Left lung (tissue), 14 donors: ENCODE measurements around the gene ATP6V1B1. TPM values are rescaled to one million over a fixed set of nuclear protein-coding genes. Genes with fewer than 3 reads are reported as not detected.

Experiments used
- ATAC-seq: fragments of 200-7000 bp; cut with Tn5 transposase; one replicate; pipeline ENCODE4 v1.9.1; 2020; ENCODE audit warnings: moderate library complexity
- DNase-seq, 4 donors: peaks; one replicate each; pipeline ENCODE4 v3.0.0-alpha.2; 2013 to 2020
- H3K27ac ChIP-seq, 2 donors: fragments of 200-600 bp; sonication (generic) in 1 of 2; one replicate each; pipeline versions ENCODE4 v1.5.0 to v1.8.0; 2020 to 2021
- H3K27me3 ChIP-seq, 2 donors: fragments of 200-600 bp; sonication (generic) in 1 of 2; one replicate each; pipeline versions ENCODE4 v1.5.0 to v1.8.0; 2020 to 2021
- H3K36me3 ChIP-seq, 2 donors: fragments of 200-600 bp; sonication (generic) in 1 of 2; one replicate each; pipeline versions ENCODE4 v1.5.0 to v1.8.0; 2020 to 2021
- H3K4me1 ChIP-seq, 2 donors: fragments of 200-600 bp; one replicate each; pipeline ENCODE4 v1.8.0; 2021
- H3K4me3 ChIP-seq, 2 donors: fragments of 200-600 bp; sonication (generic) in 1 of 2; one replicate each; pipeline versions ENCODE4 v1.5.0 to v1.8.0; 2020 to 2021; ENCODE audit warnings: mild to moderate bottlenecking in 1 of 2
- H3K9me3 ChIP-seq, 2 donors: fragments of 200-600 bp; sonication (generic) in 1 of 2; one replicate each; pipeline versions ENCODE4 v1.5.0 to v1.8.0; 2020 to 2021
- CTCF ChIP-seq, 2 donors: fragments of 200-600 bp; sonication (generic) in 1 of 2; IDR thresholded peaks; one replicate each; pipeline versions ENCODE4 v1.5.0 to v1.8.0; 2021; ENCODE audit warnings: antibody characterized with exemption in 2 of 2
- intact Hi-C, 2 donors: fragments of 100-400 bp; cut with DNase I; formaldehyde crosslinking; loops; one replicate each; pipeline versions ENCODE4 v1.11.2 to v1.14.2; 2022
- long read RNA-seq, 12 donors: library from polyadenylated mRNA in 2 of 12; unstranded in 2 of 12; transcript quantifications; one replicate each; pipeline ENCODE4 v2.0.0 and lab custom pipeline, GENCODE V29; 2019 to 2026
- polyA plus RNA-seq, 6 donors: library from polyadenylated mRNA; unstranded; fragments of 120-200 nt; gene quantifications; one replicate each; pipeline ENCODE4 v1.2.1, GENCODE V29; 2013; ENCODE audit not compliant: insufficient read length in 6 of 6
- total RNA-seq, 2 donors: library from RNA; stranded (reverse); fragmentation: NEBNext Ultra II Directional; extraction: Animal tissue kit (Norgen Biotek cat#: 25700); gene quantifications; one replicate each; pipeline ENCODE4 v1.2.1, GENCODE V29; 2021
- donor health status: DM: no; HTN: yes; CAD: no.
- donor health status: DM: no; HTN: no; CAD: no.

ATP6V1B1 gene
- total RNA-seq (under 1 TPM; 0.76 to 0.89 TPM), polyA plus RNA-seq (1 to 10 TPM; 3.2 to 5.5 (median 4.9) TPM)
- long read RNA-seq, donor 1: 0 reads
- long read RNA-seq, donor 2, partial matches to known transcripts: 0 of 3 reads
- long read RNA-seq, donor 2, other reads (novel, unspliced or antisense): 0 of 3 reads
- long read RNA-seq, donor 3: 0 reads
- long read RNA-seq, donor 4, partial matches to known transcripts: 0 of 1 reads
- long read RNA-seq, donor 4, other reads (novel, unspliced or antisense): 0 of 1 reads
- long read RNA-seq, donor 5, partial matches to known transcripts: 0 of 1 reads
- long read RNA-seq, donor 5, other reads (novel, unspliced or antisense): 0 of 1 reads
- long read RNA-seq, donor 6, partial matches to known transcripts: 0 of 2 reads
- long read RNA-seq, donor 6, other reads (novel, unspliced or antisense): 0 of 2 reads
- long read RNA-seq, donor 7: 0 reads
- long read RNA-seq, donor 8, partial matches to known transcripts: 0 of 1 reads
- long read RNA-seq, donor 8, other reads (novel, unspliced or antisense): 0 of 1 reads
- long read RNA-seq, donor 9: 0 reads
- long read RNA-seq, donor 10: 0 reads
- long read RNA-seq, donor 11: 0 reads
- long read RNA-seq, donor 12, partial matches to known transcripts: 0 of 2 reads
- long read RNA-seq, donor 12, other reads (novel, unspliced or antisense): 0 of 2 reads

DNA sequence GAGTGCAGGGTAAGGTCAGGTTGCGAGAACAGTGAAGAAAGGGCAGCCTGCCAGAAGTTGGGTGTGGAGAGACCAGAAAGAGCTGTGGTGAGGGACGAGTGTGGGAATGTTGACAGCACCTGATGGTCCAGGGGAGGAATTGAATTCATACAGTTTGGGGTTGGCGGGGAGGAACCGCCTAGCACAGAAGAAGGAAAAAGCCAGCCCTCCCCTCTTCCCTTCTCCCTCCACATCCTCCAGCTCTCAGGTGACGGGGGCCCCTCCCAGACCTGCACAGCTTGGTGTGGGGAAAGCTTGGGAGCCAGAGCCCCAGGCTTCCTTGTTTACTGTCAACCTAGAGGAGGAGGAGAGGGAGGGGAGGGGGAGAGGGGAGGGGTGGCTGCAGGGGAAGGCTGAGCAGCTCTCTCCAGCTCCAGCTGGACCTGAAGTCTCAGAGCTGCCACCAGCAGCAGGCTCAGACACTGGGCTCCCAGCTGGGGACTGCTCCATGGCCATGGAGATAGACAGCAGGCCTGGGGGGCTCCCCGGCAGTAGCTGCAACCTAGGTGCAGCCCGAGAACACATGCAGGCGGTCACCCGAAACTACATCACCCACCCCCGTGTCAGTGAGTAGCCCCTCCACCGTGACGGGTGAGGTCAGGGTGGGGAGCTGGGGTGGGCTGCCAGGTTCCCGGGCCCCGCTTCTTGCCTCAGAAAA is at the start of gene ATP6V1B1:
Gene ATP6V1B1 (plus strand): TSS at position 433 of the 697 bp plus-strand sequence. CDS start 55 bp downstream, at position 488.
- DNase-seq (peak in 3 of 4 donors; percentile 6 to 53 (median 47)), ATAC-seq (peak; percentile 74)
- intact Hi-C loops: no loop called here
- Histone ChIP-seq H3K4me3 (no peak within 1 kb of the TSS), H3K27ac (no peak within 1 kb of the TSS), H3K36me3 (no peaks in the 10 kb centered on the region), H3K27me3 (peaks cover 0 to 33% of the 10 kb centered on the region in 2 donors), H3K9me3 (no peaks in the 10 kb centered on the region), H3K4me1 (no peaks in the 10 kb centered on the region)
- no peak for TF ChIP-seq CTCF (IDR thresholded peaks at IDR 0.05)

DNA sequence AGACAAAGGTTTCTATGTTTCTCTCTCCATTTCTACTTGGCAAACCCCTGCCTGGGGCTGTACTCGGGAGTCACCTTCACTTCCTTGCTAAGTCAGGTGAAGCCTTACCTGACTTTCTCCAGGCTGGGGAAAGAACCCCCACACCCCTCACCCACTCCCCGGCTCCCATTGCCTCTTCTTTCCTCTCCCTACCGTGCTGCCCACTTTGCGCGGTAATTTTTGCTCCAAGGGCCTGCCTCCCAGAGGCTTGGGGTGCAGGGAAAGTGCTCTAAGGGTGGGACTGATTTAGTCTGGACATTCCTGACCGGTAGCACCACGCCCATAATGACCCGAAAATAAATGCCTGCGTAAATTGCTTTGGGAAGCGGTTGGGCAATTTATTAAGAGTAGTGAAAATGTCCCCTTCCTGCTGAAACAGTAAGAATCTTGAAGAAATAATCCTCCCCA is 49.1 kb upstream of the ATP6V1B1 start:
- peaks cover 95 to 100% of the 10 kb centered on the region in 2 donors for H3K27me3 ChIP-seq
- intact Hi-C loops: no loop called here

DNA sequence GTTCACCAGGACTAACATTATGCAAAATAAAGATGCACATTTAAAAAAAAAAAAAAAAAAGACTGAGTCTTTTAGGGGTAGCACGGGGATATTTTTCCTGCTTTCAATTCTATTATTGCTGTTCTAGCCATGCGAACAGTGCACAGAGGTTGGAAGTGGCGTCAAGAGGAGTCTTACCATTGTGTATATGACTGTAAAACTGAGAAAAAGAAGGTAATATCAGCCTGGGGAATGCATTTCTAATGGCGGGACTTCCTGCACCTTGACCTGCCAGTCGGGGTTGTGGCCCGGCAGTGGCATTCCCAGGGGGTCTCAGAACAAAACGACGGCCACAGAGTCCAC is 48.5 kb upstream of the ATP6V1B1 start:
- no peaks in the 10 kb centered on the region for H3K36me3 ChIP-seq
- DNase-seq (no peak), ATAC-seq (no peak)
- TF ChIP-seq CTCF (IDR thresholded peaks at IDR 0.05): no peak
- H3K4me1 ChIP-seq: peaks cover 0 to 23% of the 10 kb centered on the region in 2 donors
- H3K27me3 ChIP-seq: peaks cover 98 to 100% of the 10 kb centered on the region in 2 donors
- peak overlapping the region in 1 of 2 donors; percentile 35 for H3K4me3 ChIP-seq
- no peaks in the 10 kb centered on the region for H3K9me3 ChIP-seq
- no peak overlapping the region for H3K27ac ChIP-seq
- intact Hi-C loops: no loop called here

More for the DNA sequence above, 49.1 kb upstream of the ATP6V1B1 start:
- no peak for ATAC-seq
- H3K9me3 ChIP-seq: no peaks in the 10 kb centered on the region
- peaks cover 0 to 23% of the 10 kb centered on the region in 2 donors for H3K4me1 ChIP-seq
- H3K27ac ChIP-seq: no peak overlapping the region
- H3K4me3 ChIP-seq: no peak overlapping the region
- H3K36me3 ChIP-seq: no peaks in the 10 kb centered on the region
- no peak for TF ChIP-seq CTCF (IDR thresholded peaks at IDR 0.05)
- DNase-seq: no peak

DNA sequence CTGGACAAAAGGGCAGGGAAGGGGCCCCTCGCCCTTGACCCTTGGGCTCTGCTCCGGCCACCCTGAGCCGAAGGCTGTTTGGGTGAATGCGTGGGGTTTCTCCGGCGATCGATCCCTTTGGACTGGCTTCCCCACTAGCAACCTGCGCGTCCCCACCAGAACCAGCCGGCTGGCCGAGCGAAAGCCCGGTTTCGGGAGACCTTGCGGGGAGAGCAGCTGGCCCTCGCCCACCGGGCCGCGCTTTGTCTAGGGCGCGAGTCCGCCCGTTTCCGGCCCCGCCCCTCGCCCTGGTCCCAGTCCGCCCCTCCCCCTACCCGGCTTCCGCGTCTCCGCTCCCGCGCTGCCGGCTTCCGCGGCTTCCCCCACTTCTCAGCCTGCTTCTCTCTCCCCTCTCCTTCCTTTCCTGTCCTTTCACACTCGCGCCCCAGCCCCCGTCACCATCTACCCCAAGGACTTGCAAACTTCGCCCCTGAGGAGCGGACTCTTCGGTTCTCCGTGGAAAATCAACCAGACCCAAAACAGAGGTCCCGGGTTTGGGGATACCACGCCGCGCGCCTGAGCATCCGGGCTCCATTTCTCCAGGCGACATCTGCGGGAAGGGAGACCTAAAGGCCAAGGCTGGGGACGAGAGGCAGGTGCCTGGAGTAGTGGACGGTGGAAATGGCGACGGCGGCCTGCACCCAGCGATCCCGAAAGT is 48.0 kb upstream of the ATP6V1B1 start:
- ATAC-seq: peak; percentile 73
- Histone ChIP-seq H3K4me3 (peak overlapping the region; percentile 21 to 35), H3K27ac (no peak overlapping the region), H3K36me3 (no peaks in the 10 kb centered on the region), H3K4me1 (peaks cover 0 to 23% of the 10 kb centered on the region in 2 donors), H3K27me3 (peaks cover 98 to 100% of the 10 kb centered on the region in 2 donors), H3K9me3 (no peaks in the 10 kb centered on the region)
- intact Hi-C loops: no loop called here
- DNase-seq: peak in 2 of 4 donors; percentile 61 to 84
- TF ChIP-seq CTCF (IDR thresholded peaks at IDR 0.05): no peak
